Mesenchymal stem cell (in vitro differentiated cells and primary cell): ENCODE results near the gene IQCF2.
"Not testable (repeated sequence)": the region's sequence is repeated elsewhere in the genome, so short reads cannot be mapped to it uniquely, and the experiment has no call there.

Experiments
- DNase-seq: peaks from one replicate; pipeline ENCODE4 v3.0.0-alpha.2; 2013
- H2AFZ ChIP-seq: one replicate; pipeline ENCODE4 v1.6.1; 2013; ENCODE audit warnings: low read depth, mild to moderate bottlenecking, control low read depth, inconsistent platforms, low read length, moderate library complexity
- H2AK5ac ChIP-seq: 2 replicates; pipeline ENCODE4 v1.6.1; 2013; ENCODE audit warnings: low read length, moderate library complexity, mild to moderate bottlenecking, inconsistent platforms; ENCODE audit not compliant: severe bottlenecking
- H2BK120ac ChIP-seq: one replicate; pipeline ENCODE4 v1.6.1; 2013; ENCODE audit warnings: low read depth, mild to moderate bottlenecking, inconsistent platforms, low read length, moderate library complexity
- H2BK12ac ChIP-seq, 2 experiments: one replicate each; pipeline ENCODE4 v1.6.1; 2013; ENCODE audit warnings: inconsistent platforms in 2 of 2, low read length in 2 of 2, mild to moderate bottlenecking in 2 of 2, moderate library complexity in 2 of 2, control low read depth in 1 of 2
- H2BK15ac ChIP-seq: one replicate; pipeline ENCODE4 v1.6.1; 2013; ENCODE audit warnings: mild to moderate bottlenecking, low read depth, inconsistent platforms; ENCODE audit not compliant: poor library complexity, severe bottlenecking
- H2BK5ac ChIP-seq: 2 replicates; pipeline ENCODE4 v1.6.1; 2013; ENCODE audit warnings: low read depth, mild to moderate bottlenecking, low read length, control low read depth, inconsistent platforms; ENCODE audit not compliant: poor library complexity, severe bottlenecking
- H3K14ac ChIP-seq, 2 experiments: one replicate each; pipeline ENCODE4 v1.6.1; 2013; ENCODE audit warnings: inconsistent platforms in 2 of 2, low read length in 2 of 2, control low read depth in 1 of 2, mild to moderate bottlenecking in 1 of 2, moderate library complexity in 1 of 2
- H3K18ac ChIP-seq, 2 experiments: one replicate each; pipeline ENCODE4 v1.6.1; 2013; ENCODE audit warnings: inconsistent platforms in 2 of 2, low read length in 2 of 2, control low read depth in 1 of 2, low read depth in 1 of 2, mild to moderate bottlenecking in 1 of 2
- H3K23ac ChIP-seq, 2 experiments: one replicate each; pipeline ENCODE4 v1.6.1; 2013; ENCODE audit warnings: inconsistent platforms in 2 of 2, low read length in 2 of 2, mild to moderate bottlenecking in 2 of 2, moderate library complexity in 2 of 2, control low read depth in 1 of 2
- H3K27ac ChIP-seq: 2 replicates; pipeline ENCODE4 v1.5.1; 2013; ENCODE audit warnings: mild to moderate bottlenecking, moderate library complexity, low read length, control low read depth, inconsistent platforms; ENCODE audit not compliant: poor library complexity, severe bottlenecking
- H3K27me3 ChIP-seq, 2 experiments: 2 replicates each; pipeline versions ENCODE4 v1.6.1 to v1.7.0; 2013; ENCODE audit warnings: low read length in 2 of 2, mild to moderate bottlenecking in 2 of 2, moderate library complexity in 2 of 2, control low read depth in 1 of 2, inconsistent platforms in 1 of 2; ENCODE audit not compliant: control insufficient read depth in 1 of 2, insufficient read depth in 1 of 2
- H3K36me3 ChIP-seq, 2 experiments: 2 replicates each; pipeline versions ENCODE4 v1.6.1 to v1.7.0; 2013; ENCODE audit warnings: low read length in 2 of 2, control low read depth in 1 of 2, inconsistent platforms in 1 of 2, low read depth in 1 of 2, mild to moderate bottlenecking in 1 of 2; ENCODE audit not compliant: insufficient read depth in 2 of 2, control insufficient read depth in 1 of 2
- H3K4ac ChIP-seq, 2 experiments: one replicate each; pipeline ENCODE4 v1.6.1; 2013; ENCODE audit warnings: inconsistent platforms in 2 of 2, low read length in 2 of 2, mild to moderate bottlenecking in 2 of 2, moderate library complexity in 2 of 2, control low read depth in 1 of 2, low read depth in 1 of 2
- H3K4me1 ChIP-seq: 2 replicates; pipeline ENCODE4 v1.6.1; 2013; ENCODE audit warnings: low read depth, low read length, control low read depth; ENCODE audit not compliant: control insufficient read depth, insufficient read depth
- H3K4me2 ChIP-seq: 2 replicates; pipeline ENCODE4 v1.6.1; 2013; ENCODE audit warnings: low read length, mild to moderate bottlenecking, inconsistent platforms; ENCODE audit not compliant: poor library complexity, severe bottlenecking
- H3K4me3 ChIP-seq, 2 experiments: 2 replicates each; pipeline versions ENCODE4 v1.5.1 to v1.7.0; 2013; ENCODE audit warnings: low read length in 2 of 2, mild to moderate bottlenecking in 2 of 2, control low read depth in 1 of 2, low read depth in 1 of 2; ENCODE audit not compliant: insufficient read depth in 1 of 2
- H3K79me1 ChIP-seq: replicated peaks from 2 replicates; pipeline ENCODE4 v1.6.1; 2013; ENCODE audit warnings: mild to moderate bottlenecking, control low read depth, low read length, inconsistent platforms; ENCODE audit not compliant: poor library complexity, severe bottlenecking
- H3K9ac ChIP-seq: 2 replicates; pipeline ENCODE4 v1.7.0; 2013; ENCODE audit warnings: mild to moderate bottlenecking, low read length, moderate library complexity
- H3K9me3 ChIP-seq: 2 replicates; pipeline ENCODE4 v1.7.0; 2013; ENCODE audit warnings: mild to moderate bottlenecking, low read length; ENCODE audit not compliant: control insufficient read depth
- H4K8ac ChIP-seq: one replicate; pipeline ENCODE4 v1.6.1; 2013; ENCODE audit warnings: inconsistent platforms, mild to moderate bottlenecking, low read length, moderate library complexity
- H4K91ac ChIP-seq: one replicate; pipeline ENCODE4 v1.6.1; 2013; ENCODE audit warnings: mild to moderate bottlenecking, low read length, inconsistent platforms
- WGBS: methylation state at CpG from one replicate; pipeline ENCODE4 v1.1.7; 2013; ENCODE audit warnings: mixed read lengths; 5-methylcytosine and 5-hydroxymethylcytosine counted together

IQCF2 gene

GRCh38 chr3:51900043-51900442 is 38.6 kb downstream of the IQCF2 start:
- WGBS = 71% methylated on average over 6 of the region's 7 CpGs
- not testable (repeated sequence) for H2BK120ac ChIP-seq

GRCh38 chr3:51902361-51902760 is 40.9 kb downstream of the IQCF2 start:
- H3K4me2 ChIP-seq, H3K9me3 ChIP-seq, H3K23ac ChIP-seq, H4K8ac ChIP-seq, H3K79me1 ChIP-seq, H3K36me3 ChIP-seq, H2BK12ac ChIP-seq, DNase-seq, H4K91ac ChIP-seq, H3K4ac ChIP-seq, H3K4me3 ChIP-seq, H3K4me1 ChIP-seq, H3K27ac ChIP-seq, H3K27me3 ChIP-seq, H2BK5ac ChIP-seq, H3K14ac ChIP-seq, H3K18ac ChIP-seq, H3K9ac ChIP-seq, H2BK120ac ChIP-seq, H2AFZ ChIP-seq, H2AK5ac ChIP-seq, H2BK15ac ChIP-seq: not testable (repeated sequence)
- 73% methylated on average over 6 of the region's 7 CpGs for WGBS

More at GRCh38 chr3:51900043-51900442, 38.6 kb downstream of the IQCF2 start:
- H3K23ac ChIP-seq, H3K36me3 ChIP-seq, H3K4me3 ChIP-seq, H3K79me1 ChIP-seq, H2AFZ ChIP-seq, H4K8ac ChIP-seq, H3K9me3 ChIP-seq, H2BK15ac ChIP-seq, H4K91ac ChIP-seq, H3K18ac ChIP-seq, H2AK5ac ChIP-seq, H3K4ac ChIP-seq, H3K4me1 ChIP-seq, H3K14ac ChIP-seq, H3K4me2 ChIP-seq, H2BK5ac ChIP-seq, DNase-seq, H2BK12ac ChIP-seq, H3K27ac ChIP-seq, H3K9ac ChIP-seq: not testable (repeated sequence)
- peaks cover 11 to 14% of the 10 kb centered on the region in 2 experiments for H3K27me3 ChIP-seq

GRCh38 chr3:51904034-51904823 is 42.8 kb downstream of the IQCF2 start:
- WGBS = 78% methylated on average over 2 of the region's 2 CpGs
- Histone ChIP-seq H2BK15ac (no peak overlapping the region), H2AFZ (no peak overlapping the region), H3K79me1 (no peaks in the 10 kb centered on the region), H3K4me3 (no peak overlapping the region), H4K91ac (no peak overlapping the region), H2BK5ac (no peak overlapping the region), H3K18ac (no peak overlapping the region), H3K4me1 (no peaks in the 10 kb centered on the region), H3K4me2 (no peak overlapping the region), H3K27ac (no peak overlapping the region), H2BK12ac (no peak overlapping the region), H3K9me3 (no peaks in the 10 kb centered on the region), H3K9ac (no peak overlapping the region), H2BK120ac (no peak overlapping the region), H3K27me3 (peaks cover 6 to 9% of the 10 kb centered on the region in 2 experiments), H3K36me3 (no peaks in the 10 kb centered on the region), H3K4ac (no peak overlapping the region), H2AK5ac (no peak overlapping the region), H3K14ac (no peak overlapping the region), H3K23ac (no peak overlapping the region), H4K8ac (no peak overlapping the region)
- DNase-seq = no peak

- Histone ChIP-seq H4K91ac (no peak overlapping the region), H2BK120ac (no peak overlapping the region), H2BK5ac (no peak overlapping the region), H3K9ac (no peak overlapping the region), H3K27ac (no peak overlapping the region), H3K4me3 (no peak overlapping the region), H2BK15ac (no peak overlapping the region), H2BK12ac (no peak overlapping the region), H3K14ac (no peak overlapping the region), H3K4me1 (no peaks in the 10 kb centered on the region), H4K8ac (no peak overlapping the region), H2AK5ac (no peak overlapping the region), H3K36me3 (no peaks in the 10 kb centered on the region), H3K79me1 (no peaks in the 10 kb centered on the region), H3K4ac (no peak overlapping the region), H3K4me2 (no peak overlapping the region), H3K9me3 (no peaks in the 10 kb centered on the region), H3K18ac (no peak overlapping the region), H2AFZ (no peak overlapping the region), H3K27me3 (no peaks in the 10 kb centered on the region), H3K23ac (no peak overlapping the region)
- WGBS = 56% methylated on average over 3 of the region's 4 CpGs
- DNase-seq = no peak
Observed at GRCh38 chr3:51908026-51908425, 46.6 kb downstream of the IQCF2 start.
